Measurements from ENCODE around the gene XPA. TPM values are rescaled to one million over a fixed set of nuclear protein-coding genes. Genes with fewer than 3 reads are reported as not detected.

Gene XPA
- total and polyA plus RNA-seq, 2 of the 8 experiments (the other 6 are each of a cell fraction or from before 2014, with no cell fraction given): 0.24 to 2.6 TPM

GRCh38 chr9:97647996-97648395, 49.1 kb downstream of the XPA start (continued):
- TF ChIP-seq, protein P1, sequence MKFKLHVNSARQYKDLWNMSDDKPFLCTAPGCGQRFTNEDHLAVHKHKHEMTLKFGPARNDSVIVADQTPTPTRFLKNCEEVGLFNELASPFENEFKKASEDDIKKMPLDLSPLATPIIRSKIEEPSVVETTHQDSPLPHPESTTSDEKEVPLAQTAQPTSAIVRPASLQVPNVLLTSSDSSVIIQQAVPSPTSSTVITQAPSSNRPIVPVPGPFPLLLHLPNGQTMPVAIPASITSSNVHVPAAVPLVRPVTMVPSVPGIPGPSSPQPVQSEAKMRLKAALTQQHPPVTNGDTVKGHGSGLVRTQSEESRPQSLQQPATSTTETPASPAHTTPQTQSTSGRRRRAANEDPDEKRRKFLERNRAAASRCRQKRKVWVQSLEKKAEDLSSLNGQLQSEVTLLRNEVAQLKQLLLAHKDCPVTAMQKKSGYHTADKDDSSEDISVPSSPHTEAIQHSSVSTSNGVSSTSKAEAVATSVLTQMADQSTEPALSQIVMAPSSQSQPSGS (IDR thresholded peaks at IDR 0.05; ENCODE audit: low read length): no peak
- no peak for TF ChIP-seq FOSL1 (IDR thresholded peaks at IDR 0.05; ENCODE audit: insufficient read depth, low read depth, low read length)
- TF ChIP-seq CHD2 (IDR thresholded peaks at IDR 0.05; ENCODE audit: low read length): no peak
- no peak for TF ChIP-seq ATF3 (IDR thresholded peaks at IDR 0.05; ENCODE audit: insufficient read depth, low read depth, low read length)
